GM19324 (cell line): ENCODE data around the gene TOM1.

ENCODE experiments used
- ATAC-seq: cut with Tn5 transposase; IDR thresholded peaks from one replicate; pipeline ENCODE4 v1.9.1; 2021; ENCODE audit warnings: mild to moderate bottlenecking, moderate library complexity; ENCODE audit not compliant: unreplicated experiment, low FRiP score

TOM1 gene

DNA sequence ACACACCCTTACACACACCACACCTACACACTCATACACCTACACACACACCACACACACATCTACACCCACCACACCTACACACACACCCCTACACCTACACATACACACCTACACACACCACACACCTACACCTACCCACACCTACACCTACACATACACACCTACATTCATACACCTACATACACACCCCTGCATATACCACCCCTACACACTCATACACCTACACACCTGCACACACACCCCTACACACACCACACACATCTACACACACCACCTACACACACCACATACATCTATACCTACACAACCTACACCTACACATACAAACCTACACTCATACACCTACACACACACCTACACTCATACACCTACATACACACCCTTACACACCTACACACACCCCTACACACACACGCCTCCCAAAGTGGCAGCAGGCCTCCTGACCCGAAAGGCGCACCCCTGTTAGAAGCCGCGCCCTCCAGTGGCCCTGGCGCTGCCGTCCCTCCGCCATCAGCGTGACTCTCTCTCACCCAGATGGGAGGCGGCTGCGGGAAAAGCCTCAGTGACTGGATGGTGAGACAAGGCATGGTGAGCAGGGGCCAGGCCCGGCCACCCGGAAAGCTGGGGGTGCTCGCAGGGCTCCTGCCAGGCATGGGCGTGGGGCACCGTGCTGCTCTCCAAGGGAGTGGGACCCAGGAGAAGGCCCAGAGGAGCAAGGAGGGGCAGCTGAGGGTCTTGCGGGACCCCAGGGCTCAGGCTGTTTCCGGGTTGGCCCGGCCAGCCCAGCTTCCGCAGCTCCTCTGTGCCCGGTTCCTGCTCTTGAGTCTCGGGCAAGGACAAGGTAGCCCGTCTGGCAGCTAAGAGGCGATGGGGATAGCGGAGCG, 44.2 kb downstream of the TOM1 start:
- ATAC-seq = no peak

DNA sequence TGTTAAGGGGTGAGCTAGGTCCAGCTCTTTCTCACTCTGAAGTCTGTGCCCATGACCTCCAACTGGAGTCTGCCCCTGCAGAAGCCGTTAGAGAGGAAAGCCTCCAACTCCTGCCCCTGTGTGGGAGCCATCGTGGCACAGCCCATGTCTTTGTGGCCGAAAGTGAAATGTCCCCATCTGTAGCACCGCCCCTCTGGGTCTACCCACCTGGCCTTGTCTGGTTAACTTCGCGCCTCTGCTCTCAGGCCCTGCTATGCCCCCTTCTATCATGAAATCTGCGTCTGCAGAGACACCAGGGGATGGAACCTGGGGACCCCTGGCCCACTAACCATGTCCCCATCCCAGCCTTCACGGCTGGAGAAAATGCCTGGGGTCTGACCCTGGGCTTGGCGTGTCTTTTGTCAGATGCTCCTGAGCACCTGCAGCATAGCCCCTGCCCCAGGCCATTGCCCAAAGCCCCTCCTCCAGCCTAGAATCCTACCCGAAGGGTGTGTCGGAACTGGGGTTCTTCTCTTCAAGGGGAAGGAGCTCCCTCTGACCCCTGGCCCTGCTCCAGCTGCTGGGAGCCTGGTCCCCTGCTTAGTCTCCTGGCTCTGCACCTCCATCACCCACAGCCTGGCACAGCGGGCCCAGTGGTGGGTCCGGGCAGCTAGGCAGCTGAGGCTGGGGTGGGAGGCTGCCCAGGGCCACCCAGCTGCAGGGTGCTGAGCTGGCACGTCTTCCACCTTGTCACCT, 45.4 kb downstream of the TOM1 start:
- ATAC-seq = no peak

- ATAC-seq = no peak
These were observed 46.3 kb downstream of the TOM1 start for GRCh38 chr22:35345808-35346505.

GRCh38 chr22:35346596-35347220, 47.0 kb downstream of the TOM1 start:
- no peak for ATAC-seq

- no peak for ATAC-seq
These were observed 47.8 kb downstream of the TOM1 start for GRCh38 chr22:35347462-35347861.

GRCh38 chr22:35348026-35348590, 48.4 kb downstream of the TOM1 start:
- ATAC-seq = no peak

DNA sequence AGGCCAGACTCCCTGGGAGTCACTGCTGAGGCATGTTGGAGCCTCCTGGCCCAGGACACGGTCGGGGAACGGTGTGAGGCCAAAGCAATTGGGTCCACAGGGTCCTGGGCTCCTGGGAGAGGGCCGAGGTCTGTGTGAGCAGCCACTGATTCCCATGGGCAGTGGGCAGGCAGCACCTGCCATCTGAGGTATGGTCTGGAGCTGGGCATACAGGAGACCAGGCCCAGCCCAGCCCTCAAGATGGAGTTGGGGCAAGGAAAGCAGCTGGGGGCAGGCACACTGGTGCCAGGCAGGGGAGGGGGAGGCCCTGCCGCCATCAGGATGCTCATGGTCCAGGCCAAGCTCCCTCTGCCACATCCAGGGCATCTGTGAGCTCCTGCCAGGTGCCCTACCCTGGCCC, 49.0 kb downstream of the TOM1 start:
- no peak for ATAC-seq

GRCh38 chr22:35349368-35349703, 49.6 kb downstream of the TOM1 start:
- no peak for ATAC-seq

GRCh38 chr22:35349704-35350538, 50.2 kb downstream of the TOM1 start:
- no peak for ATAC-seq

DNA sequence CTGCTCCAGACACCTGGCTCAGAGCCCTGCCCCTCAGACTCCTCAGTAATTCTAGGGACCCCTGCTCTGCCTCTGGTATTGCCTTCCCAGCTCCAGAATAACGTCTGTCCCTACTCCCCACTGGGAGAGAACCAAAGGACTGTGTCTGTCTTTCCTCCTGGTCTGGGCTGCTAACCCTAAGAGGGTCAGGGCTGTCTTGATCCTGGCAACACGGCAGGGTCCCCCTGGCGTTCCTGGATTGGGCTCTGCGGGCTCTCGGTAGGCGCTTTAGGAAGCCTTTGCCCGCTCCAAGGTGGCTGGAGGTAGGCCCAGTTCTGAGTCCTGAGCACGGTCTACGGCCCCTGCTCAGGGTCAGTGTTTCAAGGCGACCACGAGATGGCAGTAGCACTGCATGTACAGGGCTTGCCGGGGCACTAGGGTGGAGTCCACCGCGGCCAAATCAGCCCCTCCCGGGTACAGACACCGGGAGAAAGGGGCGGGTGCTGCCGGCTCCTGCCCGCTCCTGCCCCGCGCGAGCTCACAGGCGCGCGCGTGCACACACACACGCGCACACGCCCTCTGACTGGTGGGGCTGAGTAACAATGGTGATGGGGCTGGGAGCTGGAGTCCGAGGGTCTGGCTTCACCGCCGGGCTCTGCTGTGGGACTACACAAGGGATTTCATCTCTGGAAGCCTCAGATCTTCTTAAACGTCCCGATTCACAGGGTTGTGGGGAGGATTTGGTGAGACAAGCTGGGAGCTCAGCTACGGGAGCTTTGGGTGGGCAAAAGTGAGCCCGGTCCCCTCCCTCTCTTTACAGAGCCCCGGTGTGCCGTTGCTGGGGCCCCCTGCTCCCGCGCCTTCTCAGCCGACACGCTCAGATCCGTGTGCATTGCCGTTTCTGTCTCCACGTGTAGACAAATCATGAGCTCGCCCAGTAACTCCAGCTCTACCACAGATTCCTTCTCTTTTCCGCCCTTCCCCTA, 51.1 kb downstream of the TOM1 start:
- peak; percentile 43 for ATAC-seq

- ATAC-seq = peak; percentile 54
These were observed 52.8 kb downstream of the TOM1 start for GRCh38 chr22:35352214-35353111.

GRCh38 chr22:35353318-35353717, 53.6 kb downstream of the TOM1 start:
- ATAC-seq = no peak

DNA sequence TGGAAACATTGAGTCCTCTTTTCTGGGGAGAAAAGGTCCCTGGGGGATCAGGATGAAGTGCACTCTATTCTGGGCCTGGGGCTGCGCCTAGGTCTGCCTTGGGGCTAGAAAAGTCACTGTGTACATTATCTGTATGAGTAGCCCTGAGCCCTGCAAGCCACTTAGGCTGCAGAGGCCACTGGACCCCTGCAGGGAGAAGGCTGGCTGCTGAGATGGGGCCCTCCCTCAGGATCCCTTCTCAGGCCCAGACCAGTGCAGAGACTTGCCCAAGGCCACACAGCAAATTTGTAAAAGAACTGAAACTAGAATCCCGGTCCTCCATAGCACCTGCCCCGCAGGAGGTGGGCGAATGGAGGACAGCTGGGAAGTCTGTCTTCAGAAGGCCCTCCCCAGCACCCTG, 54.4 kb downstream of the TOM1 start:
- ATAC-seq = no peak

DNA sequence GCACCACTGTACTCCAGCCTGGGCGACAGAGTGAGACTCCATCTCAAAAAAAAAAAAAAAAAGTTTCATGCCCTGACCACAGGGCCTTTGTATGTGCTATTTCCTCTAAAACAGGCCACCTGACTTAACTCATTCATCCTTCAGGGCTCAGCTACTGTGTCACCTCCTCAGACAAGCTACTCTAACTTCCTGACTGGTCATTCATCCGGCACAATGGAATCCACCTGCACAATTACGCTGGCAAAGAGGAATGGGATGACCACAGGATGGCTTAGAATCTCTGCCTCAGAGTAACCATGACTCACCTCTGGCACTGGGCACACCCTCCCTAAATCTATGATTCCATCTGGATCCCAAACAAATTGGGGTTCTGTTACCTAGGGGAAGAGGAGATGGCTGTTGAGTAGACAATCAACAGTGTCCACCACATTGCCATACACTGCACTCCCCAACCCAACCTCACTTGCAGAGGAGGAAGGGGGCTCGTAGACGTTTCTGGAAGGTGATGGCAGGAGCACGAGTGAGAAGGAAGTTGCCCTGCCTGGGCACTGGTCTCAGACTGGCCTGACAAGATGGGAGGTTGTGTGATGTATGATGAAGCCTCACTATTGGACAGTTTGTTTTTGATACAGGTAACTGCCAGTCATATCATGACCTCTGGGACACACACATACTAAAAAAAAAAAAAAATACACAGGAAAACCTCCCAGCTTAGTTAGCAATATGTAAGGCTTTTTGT, 58.4 kb downstream of the TOM1 start:
- ATAC-seq = no peak

GRCh38 chr22:35359380-35360065, 59.8 kb downstream of the TOM1 start:
- no peak for ATAC-seq

- ATAC-seq = no peak
These were observed 61.4 kb downstream of the TOM1 start for GRCh38 chr22:35361001-35361558.
